Kidney tubule cell (primary cell): ENCODE measurements around the gene PYGB.
A peak's percentile ranks its signal among the peaks of the same experiment; 100 is the strongest.
"Not testable (repeated sequence)": the region's sequence is repeated elsewhere in the genome, so short reads cannot be mapped to it uniquely, and the experiment has no call there.

Experiments
- DNase-seq: peaks from one replicate; pipeline ENCODE4 v3.0.0-alpha.2; 2018; ENCODE audit warnings: low spot score

PYGB gene

DNA sequence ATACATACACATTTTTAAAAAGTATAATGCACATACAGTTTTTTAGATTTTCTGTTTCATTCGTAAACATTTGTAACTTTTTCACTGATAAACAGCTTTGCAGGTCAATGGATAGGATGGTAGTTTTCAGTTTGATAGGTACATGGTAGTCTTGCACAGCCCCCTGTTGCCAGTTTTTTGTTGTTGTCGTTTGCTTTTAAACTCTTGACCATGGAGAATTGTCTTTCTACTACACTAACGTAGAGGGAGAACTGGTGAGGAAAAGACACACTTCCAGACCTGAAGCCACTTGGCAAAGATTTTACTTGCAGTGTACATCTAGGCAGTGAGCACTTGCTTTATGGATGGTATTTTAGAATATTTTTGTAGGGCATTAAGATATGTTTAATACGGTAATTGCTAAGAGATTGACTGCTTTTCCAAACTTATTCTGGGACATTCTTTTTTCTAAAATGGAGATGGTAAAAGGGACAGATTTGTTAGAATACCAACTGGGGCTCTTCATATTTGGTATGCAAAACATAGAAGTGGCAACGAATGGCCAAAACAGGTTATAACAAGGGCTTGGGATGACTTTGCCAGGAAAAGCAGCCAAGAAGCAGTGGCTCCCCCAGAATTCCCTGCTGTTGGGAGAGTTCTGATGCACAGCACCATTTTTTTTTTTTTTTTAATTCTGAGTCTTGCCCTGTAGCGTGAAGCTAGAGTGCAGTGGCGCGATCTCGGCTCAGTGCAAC is 1.5 kb downstream of the PYGB start:
- DNase-seq = no peak

GRCh38 chr20:25250508-25250907 is 2.6 kb downstream of the PYGB start:
- DNase-seq = no peak

GRCh38 chr20:25251019-25251418 is 3.1 kb downstream of the PYGB start:
- DNase-seq = no peak

GRCh38 chr20:25251558-25251957 is 3.7 kb downstream of the PYGB start:
- no peak for DNase-seq

DNA sequence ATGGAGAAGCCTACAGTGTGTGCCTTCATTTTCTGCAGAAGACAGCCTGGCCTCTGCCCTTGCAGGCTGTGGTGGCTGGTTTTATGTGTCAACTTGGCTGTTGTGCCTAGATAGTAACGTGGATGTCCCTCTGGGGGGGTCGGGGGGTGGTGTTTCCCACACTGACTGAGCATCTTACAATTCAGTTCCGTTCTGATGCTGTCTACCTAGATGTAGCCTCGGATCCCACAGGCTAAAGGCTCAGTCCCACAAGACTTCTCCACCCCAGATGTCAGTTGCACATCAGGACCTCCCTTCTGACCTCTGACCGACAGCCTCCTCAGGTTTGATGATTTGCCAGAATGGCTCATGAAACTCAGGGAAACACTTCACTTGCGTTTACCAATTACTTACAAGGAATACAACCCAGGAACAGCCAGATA is 4.4 kb downstream of the PYGB start:
- DNase-seq = no peak

DNA sequence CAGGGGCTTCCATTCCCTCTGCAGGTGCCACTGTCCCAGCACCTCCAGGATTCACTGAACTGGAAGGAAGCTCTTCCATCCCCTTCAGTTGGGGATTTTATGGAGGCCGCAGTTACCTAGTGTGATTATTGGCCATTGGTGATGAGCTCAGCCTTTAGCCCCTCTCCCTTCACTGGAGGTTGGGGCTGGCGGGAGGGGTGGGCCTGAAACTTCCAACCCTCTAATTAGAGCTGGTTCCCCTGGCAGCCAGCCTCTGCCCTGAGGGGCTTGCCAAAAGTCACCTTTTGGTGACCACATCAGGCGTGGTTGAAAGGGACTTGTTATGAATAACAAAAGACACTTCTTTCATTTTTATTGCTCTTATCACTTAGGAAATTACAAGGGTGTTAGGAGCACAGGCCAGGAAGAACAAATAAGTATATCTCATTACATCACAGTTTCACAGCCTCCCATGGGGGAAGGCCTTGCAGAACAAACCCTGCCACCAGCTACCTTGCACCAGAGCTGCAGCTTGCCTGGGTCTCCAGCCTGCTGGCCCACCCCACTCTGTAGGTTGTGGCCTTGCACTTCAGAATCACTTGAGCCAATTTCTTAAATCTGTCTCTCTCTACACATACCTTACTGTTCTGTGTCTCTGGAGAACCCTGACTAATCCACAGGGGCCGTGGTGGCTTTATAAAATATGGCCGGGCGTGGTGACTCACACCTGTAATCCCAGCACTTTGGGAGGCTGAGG is 5.0 kb downstream of the PYGB start:
- DNase-seq = peak; percentile 57

DNA sequence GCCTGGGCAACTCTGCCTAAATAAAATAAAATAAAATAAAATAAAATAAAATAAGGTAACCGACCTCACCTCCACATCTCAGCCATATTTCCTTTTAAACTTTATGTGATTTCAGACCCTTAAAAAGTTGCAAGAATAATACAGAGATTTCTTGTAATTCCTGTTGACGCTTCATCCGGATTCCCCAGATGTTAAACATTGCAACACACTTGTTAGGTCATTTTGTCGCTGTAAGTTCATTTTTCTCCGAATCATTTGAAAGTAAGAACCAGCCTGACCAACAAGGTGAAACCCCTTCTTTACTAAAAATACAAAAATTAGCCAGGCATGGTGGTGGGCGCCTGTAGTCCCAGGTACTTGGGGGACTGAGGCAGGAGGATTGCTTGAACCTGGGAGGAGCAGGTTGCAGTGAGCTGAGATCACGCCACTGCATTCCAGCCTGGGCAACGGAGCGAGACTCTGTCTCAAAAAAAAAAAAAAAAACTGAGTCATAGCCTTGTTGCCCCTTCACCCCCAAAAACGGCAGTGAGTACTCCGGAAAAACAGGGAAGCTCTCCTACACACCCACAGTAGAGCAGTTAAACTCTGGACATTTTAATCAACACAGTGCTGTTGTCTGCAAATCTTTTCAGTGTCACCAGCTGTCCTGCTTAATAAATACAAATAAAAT is 5.9 kb downstream of the PYGB start:
- peak; percentile 68 for DNase-seq

- no peak for DNase-seq
These were observed 6.7 kb downstream of the PYGB start for GRCh38 chr20:25254571-25254970.

DNA sequence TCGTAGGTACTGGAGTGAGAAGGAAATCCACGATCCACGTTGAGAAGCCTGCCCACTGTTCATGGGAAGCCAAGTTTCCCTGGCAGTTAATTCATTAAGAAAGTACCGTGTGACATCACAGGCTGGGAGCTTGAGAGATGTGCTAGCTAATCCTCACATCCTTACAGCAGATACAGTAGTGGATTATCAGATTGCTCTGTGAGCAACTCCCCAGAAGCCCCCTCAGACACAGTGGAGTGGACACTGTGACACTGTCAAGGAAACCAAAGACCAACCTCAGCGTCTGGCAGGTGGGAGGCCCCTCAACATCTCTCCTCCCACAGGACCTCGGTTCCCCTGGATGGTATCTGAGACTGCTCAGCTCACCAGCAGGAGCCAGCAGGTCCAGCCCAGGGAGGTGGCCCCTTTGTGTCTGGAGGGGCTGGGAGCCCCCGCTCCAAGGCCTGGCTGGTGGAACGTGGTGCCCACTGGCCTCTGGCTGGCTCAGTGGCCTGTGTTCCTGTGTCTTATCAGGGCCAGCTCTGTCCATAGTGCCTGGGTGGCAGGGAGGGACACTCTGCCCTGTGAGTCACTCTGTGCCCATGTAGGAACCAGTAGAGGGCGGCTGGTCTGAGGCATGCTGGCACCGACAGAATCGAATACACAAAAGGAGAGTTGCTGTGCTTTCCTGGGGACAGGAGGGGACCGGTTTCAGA is 7.2 kb downstream of the PYGB start:
- peak; percentile 73 for DNase-seq

DNA sequence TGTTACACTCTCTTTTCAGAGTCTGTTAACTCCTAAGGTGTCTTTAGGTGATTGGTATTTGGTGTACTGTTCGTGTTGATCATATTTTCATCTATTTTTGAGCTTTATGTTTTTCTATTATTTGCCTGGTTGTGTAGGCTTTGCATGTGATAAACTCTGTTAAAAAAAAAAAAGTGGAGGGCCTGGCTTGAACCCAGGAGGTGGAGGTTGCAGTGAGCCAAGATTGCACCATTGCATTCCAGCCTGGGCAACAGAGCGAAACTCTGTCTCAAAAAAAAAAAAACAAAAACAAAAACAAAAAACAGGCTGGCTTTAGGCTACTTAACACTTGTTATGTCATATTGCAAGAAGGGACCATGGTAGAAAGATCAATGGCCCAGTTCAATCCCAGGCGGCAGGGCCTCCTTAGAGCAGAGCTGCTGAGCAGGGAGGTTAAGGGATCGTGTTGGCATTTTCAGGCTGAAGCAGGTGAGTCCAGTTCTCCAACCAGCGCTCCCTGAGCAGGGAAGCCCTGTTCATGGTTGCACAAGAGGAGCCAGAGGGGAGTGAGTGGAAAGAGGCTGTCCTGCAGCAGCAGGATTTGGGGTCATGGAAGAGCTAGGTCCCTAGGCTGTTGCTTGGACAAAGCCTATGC is 8.5 kb downstream of the PYGB start:
- DNase-seq = no peak

DNA sequence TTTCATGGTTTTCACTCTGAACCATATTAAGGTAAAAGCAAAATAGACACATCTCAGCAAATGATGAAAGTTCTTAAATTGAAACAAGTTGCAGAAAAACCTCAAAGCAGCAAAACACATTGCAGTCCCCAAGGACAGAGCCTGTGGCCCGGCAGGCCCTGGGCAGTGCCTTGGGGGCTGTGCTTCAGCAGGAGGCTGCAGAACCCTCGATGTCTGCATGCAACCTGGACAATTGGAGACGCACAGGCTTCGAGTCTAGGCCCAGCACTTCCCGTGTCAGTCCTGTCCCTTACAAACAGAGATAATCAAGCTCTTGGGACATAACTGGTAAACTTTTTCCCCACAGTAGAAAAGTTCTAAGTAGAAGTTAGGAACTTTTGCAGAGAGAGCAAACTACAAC is 9.2 kb downstream of the PYGB start:
- DNase-seq = no peak

- peak; percentile 11 for DNase-seq
These were observed 10.0 kb downstream of the PYGB start for GRCh38 chr20:25257756-25258475.

GRCh38 chr20:25258476-25258805 is 10.6 kb downstream of the PYGB start:
- no peak for DNase-seq

- DNase-seq = no peak
These were observed 10.9 kb downstream of the PYGB start for GRCh38 chr20:25258828-25259227.

GRCh38 chr20:25259358-25259757 is 11.5 kb downstream of the PYGB start:
- no peak for DNase-seq

GRCh38 chr20:25259788-25260254 is 11.9 kb downstream of the PYGB start:
- no peak for DNase-seq

DNA sequence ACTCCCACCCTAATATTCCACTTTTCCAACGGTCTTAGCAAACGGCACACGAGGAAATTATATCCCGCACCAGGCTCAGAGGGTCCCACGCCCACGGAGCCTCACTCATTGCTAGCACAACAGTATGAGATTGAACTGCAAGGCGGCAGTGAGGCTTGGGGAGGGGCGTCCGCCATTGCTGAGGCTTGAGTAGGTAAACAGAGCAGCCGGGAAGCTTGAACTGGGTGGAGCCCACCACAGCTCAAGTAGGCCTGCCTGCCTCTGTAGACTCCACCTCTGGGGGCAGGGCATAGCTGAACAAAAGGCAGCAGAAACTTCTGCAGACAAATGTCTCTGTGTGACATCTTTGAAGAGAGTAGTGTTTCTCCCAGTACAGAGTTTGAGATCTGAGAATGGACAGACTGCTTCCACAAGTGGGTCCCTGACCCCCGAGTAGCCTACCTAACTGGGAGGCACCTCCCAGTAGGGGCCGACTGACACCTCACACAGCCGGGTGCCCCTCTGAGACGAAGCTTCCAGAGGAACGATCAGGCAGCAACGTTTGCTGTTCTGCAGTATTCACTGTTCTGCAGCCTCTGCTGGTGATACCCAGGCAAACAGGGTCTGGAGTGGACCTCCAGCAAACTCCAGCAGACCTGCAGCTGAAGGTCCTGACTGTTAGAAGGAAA is 13.0 kb downstream of the PYGB start:
- DNase-seq = not testable (repeated sequence)

- no peak for DNase-seq
These were observed 21.4 kb downstream of the PYGB start for GRCh38 chr20:25269057-25269832.

GRCh38 chr20:25269833-25270170 is 21.9 kb downstream of the PYGB start:
- DNase-seq = no peak

GRCh38 chr20:25270829-25271251 is 23.0 kb downstream of the PYGB start:
- no peak for DNase-seq
